K562 (cell line): ENCODE results near the gene IRS2. TPM values are rescaled to one million over a fixed set of nuclear protein-coding genes. Genes with fewer than 3 reads are reported as not detected.

Source experiments
- BRD4 ChIP-seq: fragments of 200-600 bp; sonication (generic); IDR thresholded peaks from 2 replicates; pipeline ENCODE4 v1.6.1; 2017; ENCODE audit warnings: inconsistent platforms
- E2F5 ChIP-seq: sonication (generic); formaldehyde crosslinking; IDR thresholded peaks from 2 replicates; pipeline ENCODE4 v1.8.0; 2022; ENCODE audit warnings: mild to moderate bottlenecking, missing genetic modification reagents
- JUN ChIP-seq, 2 experiments: sonication (generic) in 1 of 2; formaldehyde crosslinking in 1 of 2; IDR thresholded peaks; 2 replicates each; pipeline versions ENCODE4 v1.6.1 to v1.8.0; 2012 to 2022; ENCODE audit warnings: borderline replicate concordance in 2 of 2, mild to moderate bottlenecking in 2 of 2, improper control_type of control experiment in 1 of 2, low read depth in 1 of 2, low read length in 1 of 2, missing genetic modification reagents in 1 of 2
- LEF1 ChIP-seq: fragments of 450-650 bp; IDR thresholded peaks from 2 replicates; pipeline ENCODE4 v1.6.1; 2016; ENCODE audit warnings: mild to moderate bottlenecking
- MBD2 ChIP-seq: sonication (generic); IDR thresholded peaks from 2 replicates; pipeline ENCODE4 v1.6.1; 2016; ENCODE audit warnings: low read depth, borderline replicate concordance
- NBN ChIP-seq: fragments of 450-650 bp; IDR thresholded peaks from 2 replicates; pipeline ENCODE4 v1.6.1; 2016; ENCODE audit warnings: low read depth, mild to moderate bottlenecking
- POLR3A ChIP-seq: IDR thresholded peaks from 2 replicates; pipeline ENCODE4 v1.6.1; 2011; ENCODE audit warnings: borderline replicate concordance, mild to moderate bottlenecking, moderate library complexity; ENCODE audit not compliant: insufficient read length, insufficient read depth; ENCODE audit errors: extremely low read depth
- PRPF4 ChIP-seq: fragments of 200-400 bp; formaldehyde crosslinking; IDR thresholded peaks from one replicate; pipeline ENCODE4 v1.6.1; 2017; ENCODE audit warnings: low read length, low read depth, mild to moderate bottlenecking; ENCODE audit not compliant: insufficient read depth, poor library complexity, severe bottlenecking
- SRSF9 ChIP-seq: fragments of 200-400 bp; formaldehyde crosslinking; IDR thresholded peaks from 2 replicates; pipeline ENCODE4 v1.6.1; 2017; ENCODE audit warnings: low read depth, low read length, borderline replicate concordance
- TCFL5 ChIP-seq: fragments of 250-450 bp; sonication (Bioruptor Pico); conservative IDR thresholded peaks from 2 replicates; pipeline ENCODE4 v1.6.1; 2021; ENCODE audit warnings: mild to moderate bottlenecking, moderate library complexity, matching md5 sums
- THAP12 ChIP-seq: fragments of 250-450 bp; sonication (Bioruptor Pico); IDR thresholded peaks from 2 replicates; pipeline ENCODE4 v1.9.0; 2021; ENCODE audit warnings: mild to moderate bottlenecking, inconsistent platforms
- ZBTB26 ChIP-seq: fragments of 450-650 bp; formaldehyde crosslinking; IDR thresholded peaks from 2 replicates; pipeline ENCODE4 v1.4.0; 2022; ENCODE audit warnings: missing genetic modification characterization
- ZBTB43 ChIP-seq: sonication (generic); formaldehyde crosslinking; IDR thresholded peaks from 2 replicates; pipeline ENCODE4 v1.8.0; 2023; ENCODE audit warnings: mild to moderate bottlenecking, missing genetic modification reagents
- ZFPM2 ChIP-seq: fragments of 250-450 bp; sonication (Bioruptor Pico); IDR thresholded peaks from 2 replicates; pipeline ENCODE4 v1.5.1; 2022; ENCODE audit warnings: mild to moderate bottlenecking
- ZNF24 ChIP-seq: fragments of 450-650 bp; IDR thresholded peaks from 2 replicates; pipeline ENCODE4 v1.6.1; 2016
- ZNF253 ChIP-seq: fragments of 250-450 bp; sonication (Bioruptor Pico); conservative IDR thresholded peaks from 2 replicates; pipeline ENCODE4 v1.6.1; 2021; ENCODE audit warnings: mild to moderate bottlenecking
- ZNF518B ChIP-seq: fragments of 250-450 bp; sonication (Bioruptor Pico); IDR thresholded peaks from 2 replicates; pipeline ENCODE4 v1.5.0; 2021; ENCODE audit warnings: mild to moderate bottlenecking, moderate library complexity
- ZNF717 ChIP-seq: fragments of 250-450 bp; sonication (Bioruptor Pico); IDR thresholded peaks from 2 replicates; pipeline ENCODE4 v1.5.0; 2021
- polyA plus RNA-seq, 8 experiments: library from polyadenylated mRNA; depleted of rRNA in 4 of 8; stranded (reverse) in 5 of 8; unstranded in 3 of 8; fragments of >200 nt; fragmentation: Nextera tagmentation in 2 of 8; fragmentation: Illumina TruSeq in 1 of 8; extraction: Ambion mirVana in 2 of 8; extraction: Trizol in 1 of 8; gene quantifications; 2 replicates each; pipeline versions ENCODE4 v1.2.1 to v1.2.3, GENCODE V29; 2011 to 2014; ENCODE audit warnings: inconsistent platforms in 1 of 8, missing spikeins in 1 of 8
- total RNA-seq, 7 experiments: library from RNA; depleted of rRNA in 6 of 7; stranded (reverse); fragments of >200 nt in 6 of 7; fragmentation: Illumina TruSeq in 2 of 7; extraction: Trizol in 2 of 7; gene quantifications; 2 replicates each; pipeline versions ENCODE4 v1.2.1 to v1.2.3, GENCODE V29; 2011 to 2021; ENCODE audit warnings: low replicate concordance in 1 of 7

IRS2 gene
- total and polyA plus RNA-seq, 9 of the 15 experiments (the other 6 are each of a cell fraction or from before 2014, with no cell fraction given): 0.36 to 4.6 (median 0.63) TPM

GRCh38 chr13:109787135-109787954 is 962 bp upstream of the IRS2 start (continued):
- TF ChIP-seq THAP12 (CRISPR knock-in tag) (no peak), ZNF518B (CRISPR knock-in tag) (no peak), JUN (IDR thresholded peaks at IDR 0.05; ENCODE audit: borderline replicate concordance, low read depth, low read length) (no peak), JUN (CRISPR knock-in tag; IDR thresholded peaks at IDR 0.05; ENCODE audit: borderline replicate concordance) (no peak), MBD2 (no peak), E2F5 (CRISPR knock-in tag) (no peak), ZFPM2 (CRISPR knock-in tag) (no peak), TCFL5 (CRISPR knock-in tag) (no peak), POLR3A (no peak), SRSF9 (no peak), ZNF717 (CRISPR knock-in tag) (no peak), ZBTB26 (no peak), ZBTB43 (CRISPR knock-in tag) (no peak), PRPF4 (no peak), LEF1 (no peak), ZNF24 (no peak), BRD4 (0 out of 2 replicates have a peak, but pooled peaks have one; percentile 37), ZNF253 (CRISPR knock-in tag) (no peak), NBN (no peak)
